GM12874 (cell line): ENCODE results near the gene PER1.

Experiments
- TF ChIP-seq, protein P1 (sequence below): IDR thresholded peaks from 2 replicates; pipeline ENCODE4 v1.5.1; 2011; ENCODE audit warnings: low read depth, mild to moderate bottlenecking, control low read depth, low read length, moderate library complexity; ENCODE audit not compliant: insufficient read depth

Gene PER1

GRCh38 chr17:8104911-8105310, 47.3 kb downstream of the PER1 start:
- TF ChIP-seq, protein P1, sequence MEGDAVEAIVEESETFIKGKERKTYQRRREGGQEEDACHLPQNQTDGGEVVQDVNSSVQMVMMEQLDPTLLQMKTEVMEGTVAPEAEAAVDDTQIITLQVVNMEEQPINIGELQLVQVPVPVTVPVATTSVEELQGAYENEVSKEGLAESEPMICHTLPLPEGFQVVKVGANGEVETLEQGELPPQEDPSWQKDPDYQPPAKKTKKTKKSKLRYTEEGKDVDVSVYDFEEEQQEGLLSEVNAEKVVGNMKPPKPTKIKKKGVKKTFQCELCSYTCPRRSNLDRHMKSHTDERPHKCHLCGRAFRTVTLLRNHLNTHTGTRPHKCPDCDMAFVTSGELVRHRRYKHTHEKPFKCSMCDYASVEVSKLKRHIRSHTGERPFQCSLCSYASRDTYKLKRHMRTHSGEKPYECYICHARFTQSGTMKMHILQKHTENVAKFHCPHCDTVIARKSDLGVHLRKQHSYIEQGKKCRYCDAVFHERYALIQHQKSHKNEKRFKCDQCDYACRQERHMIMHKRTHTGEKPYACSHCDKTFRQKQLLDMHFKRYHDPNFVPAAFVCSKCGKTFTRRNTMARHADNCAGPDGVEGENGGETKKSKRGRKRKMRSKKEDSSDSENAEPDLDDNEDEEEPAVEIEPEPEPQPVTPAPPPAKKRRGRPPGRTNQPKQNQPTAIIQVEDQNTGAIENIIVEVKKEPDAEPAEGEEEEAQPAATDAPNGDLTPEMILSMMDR: no peak

- TF ChIP-seq, protein P1: no peak
These were observed 48.7 kb downstream of the PER1 start for GRCh38 chr17:8103549-8103948.

- TF ChIP-seq, protein P1: no peak
These were observed 50.5 kb downstream of the PER1 start for GRCh38 chr17:8101721-8102120.

DNA sequence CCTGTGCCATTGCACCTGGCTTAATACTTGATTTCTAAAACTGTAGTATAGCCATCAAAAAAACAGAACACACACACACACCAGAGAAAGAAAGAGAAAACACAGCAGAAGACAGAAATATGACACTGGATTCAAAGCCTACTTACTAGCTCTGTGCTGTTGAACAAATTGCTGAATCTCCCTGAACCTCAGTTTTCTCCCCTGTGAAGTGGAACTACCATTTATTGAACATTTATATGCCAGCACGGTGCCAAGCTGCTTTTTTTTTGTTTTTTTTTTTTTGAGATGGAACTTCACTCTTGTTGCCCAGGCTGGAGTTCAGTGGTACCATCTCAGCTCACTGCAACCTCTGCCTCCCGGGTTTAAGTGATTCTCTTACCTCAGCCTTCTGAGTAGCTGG, 51.4 kb downstream of the PER1 start:
- TF ChIP-seq, protein P1: no peak

GRCh38 chr17:8100111-8100510, 52.1 kb downstream of the PER1 start:
- TF ChIP-seq, protein P1: no peak

DNA sequence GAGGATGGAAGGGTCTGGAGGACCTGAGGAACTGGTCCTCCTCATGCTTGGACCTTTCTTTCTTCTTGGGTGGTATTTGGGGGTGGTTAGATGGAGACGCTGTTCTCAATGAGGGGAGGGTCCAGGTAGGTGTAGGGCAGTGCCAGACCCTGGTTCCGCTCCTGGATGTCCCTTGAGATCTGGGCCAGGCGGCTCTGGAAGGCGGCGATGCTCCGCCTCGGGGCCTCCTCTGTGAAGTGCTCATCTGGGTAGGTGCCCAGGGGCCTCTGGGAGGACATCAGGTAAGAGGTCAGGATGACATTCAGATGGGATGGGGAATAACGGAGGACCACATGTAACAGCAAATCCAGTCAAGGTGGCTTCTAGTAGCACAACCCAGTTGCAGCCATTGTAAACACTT, 55.7 kb downstream of the PER1 start:
- TF ChIP-seq, protein P1: no peak

- TF ChIP-seq, protein P1: no peak
These were observed 56.8 kb downstream of the PER1 start for GRCh38 chr17:8095361-8095760.

GRCh38 chr17:8091033-8091687, 61.0 kb downstream of the PER1 start:
- TF ChIP-seq, protein P1: no peak
